Metanephros (tissue), 1 donor: ENCODE results near the gene C5AR1. TPM values are rescaled to one million over a fixed set of nuclear protein-coding genes. Genes with fewer than 3 reads are reported as not detected.

Experiments
- total RNA-seq: library from RNA; depleted of rRNA; stranded (reverse); fragments of >200 nt; gene quantifications from one replicate; pipeline ENCODE4 v1.2.3, GENCODE V29; 2014

C5AR1 gene
- 8.3 TPM for total RNA-seq

DNA sequence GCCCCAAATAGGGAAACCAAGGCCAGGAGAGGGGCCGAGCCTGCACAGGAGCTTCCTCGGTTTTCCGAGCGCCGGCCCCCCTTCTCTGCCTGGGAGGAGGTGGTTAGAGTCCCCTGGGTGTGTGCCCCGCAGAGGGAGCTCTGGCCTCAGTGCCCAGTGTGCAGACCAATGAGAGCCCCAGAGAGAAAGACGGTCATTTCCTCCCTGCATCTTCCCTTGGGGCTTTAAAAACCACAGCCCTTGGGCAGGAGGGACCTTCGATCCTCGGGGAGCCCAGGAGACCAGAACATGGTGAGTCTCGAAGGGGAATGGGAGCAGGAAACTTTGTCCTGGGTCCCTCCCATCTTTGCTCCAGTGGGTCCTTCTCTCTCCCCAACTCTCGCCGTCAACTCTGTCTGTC is at the start of gene C5AR1:
C5AR1 (plus strand) TSS at position 254 of the 400 bp plus-strand sequence; CDS start at position 289, 35 bp downstream.

GRCh38 chr19:47274071-47274890 is 35.4 kb upstream of the C5AR1 start, which contains the start of gene INAFM1:
Gene INAFM1, plus strand, starts transcription at chr19:47274885. Its CDS starts 35 bp downstream, at chr19:47274920.

DNA sequence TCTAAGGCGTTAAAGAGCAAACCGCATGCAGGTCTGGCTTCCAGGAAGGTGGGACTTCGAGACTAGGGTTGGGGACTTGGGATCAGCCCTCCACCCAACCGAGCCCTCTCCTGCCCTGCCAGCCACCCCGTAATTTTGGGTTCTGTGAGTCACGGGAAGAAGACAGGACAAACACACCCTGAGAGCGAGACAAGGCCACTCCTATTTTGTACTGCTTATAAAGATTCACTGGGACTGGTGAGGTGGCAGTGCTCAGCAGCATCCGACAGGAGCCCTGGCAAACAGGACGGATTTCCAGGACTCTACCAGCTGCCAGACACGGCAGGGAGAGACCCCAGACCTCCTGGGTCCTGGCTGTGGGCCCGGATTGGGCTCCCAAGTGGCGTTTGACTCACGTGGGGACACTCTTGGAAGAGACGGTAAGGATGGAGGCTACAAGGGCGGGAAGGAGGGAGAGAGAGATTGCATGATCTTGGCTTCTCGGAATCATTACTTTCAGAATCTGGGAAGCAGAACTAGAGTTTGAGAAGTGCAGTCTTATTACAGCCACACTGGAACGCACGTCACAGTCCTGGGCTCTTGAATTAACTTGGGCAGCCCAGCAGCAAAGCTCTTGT is 22.4 kb downstream of the C5AR1 start, which contains the start of gene C5AR2:
C5AR2 (plus strand) TSS at position 245 of the 617 bp plus-strand sequence. CDS start 8,625 bp downstream, outside the sequence.

GRCh38 chr19:47348819-47349795 is 39.4 kb downstream of the C5AR1 start, which contains the start of gene DHX34:
Gene DHX34, plus strand, starts transcription at chr19:47349315. Its CDS starts 3,716 bp downstream, at chr19:47353031.

Other genes starting within 250 kb of the C5AR1 start
- gene ZC3H4, start 196.1 kb upstream of the C5AR1 start, total RNA-seq = 24.5 TPM
- gene SAE1, start 179.0 kb upstream of the C5AR1 start, total RNA-seq = 67.6 TPM
- gene BBC3, start 78.7 kb upstream of the C5AR1 start, total RNA-seq = 4.6 TPM
- 11.8 TPM for gene CCDC9, start 53.3 kb upstream of the C5AR1 start, total RNA-seq
- gene INAFM1, start 35.0 kb upstream of the C5AR1 start, total RNA-seq = 7.6 TPM
- 2.3 TPM for gene C5AR2, start 22.3 kb downstream of the C5AR1 start, total RNA-seq
- 19.7 TPM for gene DHX34, start 39.5 kb downstream of the C5AR1 start, total RNA-seq
- 25.0 TPM for gene MEIS3, start 109.7 kb downstream of the C5AR1 start, total RNA-seq
- gene SLC8A2, start 162.0 kb downstream of the C5AR1 start, total RNA-seq = 0.12 TPM
- gene KPTN, start 174.4 kb downstream of the C5AR1 start, total RNA-seq = 7.9 TPM
- gene NAPA, start 205.2 kb downstream of the C5AR1 start, total RNA-seq = 78.7 TPM